Lung (tissue), 12 donors: Measurements from ENCODE around the gene RNF220. TPM values are rescaled to one million over a fixed set of nuclear protein-coding genes. Genes with fewer than 3 reads are reported as not detected.

ENCODE experiments used
- ATAC-seq: fragments of 200-7000 bp; cut with Tn5 transposase; one replicate; pipeline ENCODE4 v1.9.1; 2020; ENCODE audit warnings: moderate number of reproducible peaks; ENCODE audit not compliant: insufficient read depth, low FRiP score
- DNase-seq, 3 donors: peaks; one replicate each; pipeline ENCODE4 v3.0.0-alpha.2; 2013 to 2017
- H3K27ac ChIP-seq, 2 donors: one replicate each; pipeline ENCODE4 v1.5.1; 2013; ENCODE audit warnings: mild to moderate bottlenecking in 2 of 2, moderate library complexity in 2 of 2, control low read depth in 1 of 2, inconsistent platforms in 1 of 2, low read depth in 1 of 2, low read length in 1 of 2
- H3K27me3 ChIP-seq, 3 donors: one replicate each; pipeline ENCODE4 v1.5.1; 2013; ENCODE audit warnings: low read length in 2 of 3; ENCODE audit not compliant: control insufficient read depth in 3 of 3, insufficient read depth in 3 of 3
- H3K36me3 ChIP-seq, 4 donors: one replicate each; pipeline ENCODE4 v1.5.1; 2013; ENCODE audit warnings: low read length in 4 of 4, mild to moderate bottlenecking in 1 of 4, moderate library complexity in 1 of 4; ENCODE audit not compliant: control insufficient read depth in 4 of 4, insufficient read depth in 4 of 4
- H3K4me1 ChIP-seq, 5 donors: one replicate each; pipeline ENCODE4 v1.5.1; 2013; ENCODE audit warnings: low read length in 5 of 5, mild to moderate bottlenecking in 2 of 5, moderate library complexity in 1 of 5; ENCODE audit not compliant: control insufficient read depth in 5 of 5, insufficient read depth in 5 of 5
- H3K4me3 ChIP-seq: one replicate; pipeline ENCODE4 v1.5.1; 2013; ENCODE audit warnings: mild to moderate bottlenecking, control low read depth, moderate library complexity
- H3K9ac ChIP-seq, 2 donors: one replicate each; pipeline ENCODE4 v1.5.1; 2013; ENCODE audit warnings: low read length in 2 of 2, control low read depth in 1 of 2; ENCODE audit not compliant: insufficient read depth in 1 of 2
- H3K9me3 ChIP-seq, 4 donors: one replicate each; pipeline ENCODE4 v1.5.1; 2013; ENCODE audit warnings: low read length in 3 of 4, mild to moderate bottlenecking in 1 of 4, moderate library complexity in 1 of 4; ENCODE audit not compliant: control insufficient read depth in 4 of 4, insufficient read depth in 3 of 4
- CTCF ChIP-seq: IDR thresholded peaks from 2 replicates; pipeline ENCODE4 v1.5.1; 2012; ENCODE audit warnings: mild to moderate bottlenecking; ENCODE audit errors: control extremely low read depth, extremely low read depth
- WGBS, 2 donors: extraction: QIAGEN DNeasy Blood & Tissue Kit; methylation state at CpG; one replicate each; pipeline ENCODE4 v1.1.7; 2013; 5-methylcytosine and 5-hydroxymethylcytosine counted together
- polyA plus RNA-seq, 2 donors: library from polyadenylated mRNA; stranded (reverse); fragments of 200-250 nt; gene quantifications; one replicate each; pipeline ENCODE4 v1.2.1, GENCODE V29; 2013
- total RNA-seq, 2 donors: library from RNA; depleted of rRNA in 1 of 2; stranded (reverse); fragments of >200 nt in 1 of 2; gene quantifications; one replicate each; pipeline ENCODE4 v1.2.1, GENCODE V29; 2014 to 2021
- donor health status: control.
- donor health status: control.
- donor health status: Bipolar disorder and iron deficiency.
- donor health status: healthy.
- donor health status: DM: yes; HTN: yes; CAD: no.

The RNF220 gene
- total and polyA plus RNA-seq, 4 donors, result 44.9 to 75.8 (median 69.5) TPM

- Histone ChIP-seq H3K9ac (no peak overlapping the region), H3K27ac (no peak overlapping the region), H3K9me3 (no peaks in the 10 kb centered on the region), H3K4me3 (no peak overlapping the region), H3K36me3 (peaks cover 15 to 93% (median 27%) of the 10 kb centered on the region in 4 donors), H3K4me1 (peaks cover 0 to 24% (median 0%) of the 10 kb centered on the region in 5 donors), H3K27me3 (no peaks in the 10 kb centered on the region)
- peak; percentile 70 to 79 (median 74) for DNase-seq
- no peak for TF ChIP-seq CTCF
- ATAC-seq, result no peak
- WGBS, 2 donors, result 84 to 92% methylated on average over 18 of the region's 18 CpGs
These were observed 240.6 kb downstream of the RNF220 start for GRCh38 chr1:44645476-44646244.

GRCh38 chr1:44646261-44647110, 241.4 kb downstream of the RNF220 start:
- WGBS, 2 donors, result 88 to 90% methylated on average over 28 of the region's 28 CpGs
- Histone ChIP-seq H3K36me3 (peaks cover 13 to 92% (median 27%) of the 10 kb centered on the region in 4 donors), H3K4me3 (no peak overlapping the region), H3K27me3 (no peaks in the 10 kb centered on the region), H3K9me3 (no peaks in the 10 kb centered on the region), H3K27ac (peak overlapping the region in 1 of 2 donors; percentile 1), H3K4me1 (peaks cover 0 to 24% (median 0%) of the 10 kb centered on the region in 5 donors), H3K9ac (no peak overlapping the region)
- TF ChIP-seq CTCF, result no peak
- DNase-seq, result peak; percentile 43 to 59 (median 43)
- ATAC-seq, result no peak

- ATAC-seq (no peak), DNase-seq (no peak)
- 85 to 86% methylated on average over 2 of the region's 2 CpGs for WGBS, 2 donors
- H3K27ac ChIP-seq, result no peak overlapping the region
- peaks cover 13 to 84% (median 27%) of the 10 kb centered on the region in 4 donors for H3K36me3 ChIP-seq
- no peaks in the 10 kb centered on the region for H3K9me3 ChIP-seq
- peaks cover 0 to 24% (median 0%) of the 10 kb centered on the region in 5 donors for H3K4me1 ChIP-seq
- H3K27me3 ChIP-seq, result no peaks in the 10 kb centered on the region
- no peak overlapping the region for H3K4me3 ChIP-seq
- no peak overlapping the region for H3K9ac ChIP-seq
- no peak for TF ChIP-seq CTCF
These were observed 242.8 kb downstream of the RNF220 start for GRCh38 chr1:44647896-44648295.
